ENCODE measurements around the gene C2.

Gene C2

DNA sequence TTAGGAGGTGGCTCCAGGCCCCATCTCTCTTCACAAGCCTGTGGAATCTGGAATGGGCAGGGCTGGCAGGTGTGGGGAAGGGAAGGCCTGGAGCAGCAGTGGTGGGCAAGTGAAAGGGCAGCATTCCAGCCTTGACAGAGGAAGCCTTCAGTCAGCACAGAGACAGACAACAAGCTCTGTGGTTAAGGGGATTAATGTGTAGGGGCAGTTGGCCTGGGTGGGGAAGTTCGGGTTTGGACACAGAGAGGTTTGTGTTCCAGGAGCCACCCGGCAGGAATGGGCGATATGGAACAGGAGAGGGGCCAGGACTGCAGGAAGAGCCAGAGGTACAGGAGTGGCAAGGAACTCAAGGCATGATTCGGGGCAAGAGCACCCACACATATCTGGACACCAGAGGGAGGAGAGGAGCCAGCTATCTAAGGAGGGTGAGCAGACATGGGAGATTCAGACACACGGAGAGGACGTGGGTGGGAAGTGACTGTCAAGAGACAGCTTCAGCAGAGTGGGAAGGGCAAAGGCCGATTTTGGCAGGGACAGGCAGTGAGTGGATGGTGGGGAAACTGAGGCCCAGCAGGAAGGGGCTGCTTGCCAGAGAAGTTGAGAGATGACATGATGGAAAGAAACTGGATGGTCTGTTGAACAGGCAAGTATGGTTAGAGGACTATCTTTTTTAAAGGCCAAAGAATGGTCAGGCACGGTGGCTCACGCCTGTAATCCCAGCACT, 46.2 kb upstream of the C2 start:
- DNase-seq (ENCODE audit: low read depth) = no peak
- TF ChIP-seq, protein P1, sequence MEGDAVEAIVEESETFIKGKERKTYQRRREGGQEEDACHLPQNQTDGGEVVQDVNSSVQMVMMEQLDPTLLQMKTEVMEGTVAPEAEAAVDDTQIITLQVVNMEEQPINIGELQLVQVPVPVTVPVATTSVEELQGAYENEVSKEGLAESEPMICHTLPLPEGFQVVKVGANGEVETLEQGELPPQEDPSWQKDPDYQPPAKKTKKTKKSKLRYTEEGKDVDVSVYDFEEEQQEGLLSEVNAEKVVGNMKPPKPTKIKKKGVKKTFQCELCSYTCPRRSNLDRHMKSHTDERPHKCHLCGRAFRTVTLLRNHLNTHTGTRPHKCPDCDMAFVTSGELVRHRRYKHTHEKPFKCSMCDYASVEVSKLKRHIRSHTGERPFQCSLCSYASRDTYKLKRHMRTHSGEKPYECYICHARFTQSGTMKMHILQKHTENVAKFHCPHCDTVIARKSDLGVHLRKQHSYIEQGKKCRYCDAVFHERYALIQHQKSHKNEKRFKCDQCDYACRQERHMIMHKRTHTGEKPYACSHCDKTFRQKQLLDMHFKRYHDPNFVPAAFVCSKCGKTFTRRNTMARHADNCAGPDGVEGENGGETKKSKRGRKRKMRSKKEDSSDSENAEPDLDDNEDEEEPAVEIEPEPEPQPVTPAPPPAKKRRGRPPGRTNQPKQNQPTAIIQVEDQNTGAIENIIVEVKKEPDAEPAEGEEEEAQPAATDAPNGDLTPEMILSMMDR (IDR thresholded peaks at IDR 0.05; ENCODE audit: insufficient read depth, low read depth, low read length, missing control alignments) = no peak

DNA sequence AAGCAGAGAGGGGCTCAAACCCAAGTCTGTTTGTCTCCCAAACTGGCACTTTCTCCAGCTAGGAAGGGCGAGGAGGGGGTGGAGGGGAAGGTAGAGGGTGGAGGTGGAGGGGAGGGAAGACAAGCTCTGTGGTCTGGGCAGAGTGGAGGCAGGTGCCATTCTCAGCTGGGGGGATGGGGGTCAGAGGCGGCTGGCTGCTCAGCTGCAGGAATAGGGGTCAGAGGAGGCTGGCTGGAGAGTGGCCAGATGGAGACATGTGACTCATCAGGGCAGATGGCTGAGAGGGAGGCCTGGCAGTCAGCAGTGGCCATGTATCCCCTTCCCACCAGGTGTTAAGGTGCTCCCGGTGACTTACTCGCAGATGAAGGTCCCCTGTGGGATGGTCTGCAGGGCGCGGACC, 45.2 kb upstream of the C2 start:
- H3K4me3 ChIP-seq (ENCODE audit: low read length) = no peak overlapping the region
- TF ChIP-seq, protein P1 (IDR thresholded peaks at IDR 0.05; ENCODE audit: insufficient read depth, low read depth, low read length, missing control alignments) = no peak
- no peak for DNase-seq (ENCODE audit: low read depth)

More for the DNA sequence above, 46.2 kb upstream of the C2 start:
- no peak overlapping the region for H3K4me3 ChIP-seq (ENCODE audit: low read length)

- no peak overlapping the region for H3K4me3 ChIP-seq (ENCODE audit: low read length)
- TF ChIP-seq, protein P1 (IDR thresholded peaks at IDR 0.05; ENCODE audit: insufficient read depth, low read depth, low read length, missing control alignments) = no peak
- DNase-seq (ENCODE audit: low read depth) = no peak
These were observed 43.8 kb upstream of the C2 start for GRCh38 chr6:31883676-31884075.

DNA sequence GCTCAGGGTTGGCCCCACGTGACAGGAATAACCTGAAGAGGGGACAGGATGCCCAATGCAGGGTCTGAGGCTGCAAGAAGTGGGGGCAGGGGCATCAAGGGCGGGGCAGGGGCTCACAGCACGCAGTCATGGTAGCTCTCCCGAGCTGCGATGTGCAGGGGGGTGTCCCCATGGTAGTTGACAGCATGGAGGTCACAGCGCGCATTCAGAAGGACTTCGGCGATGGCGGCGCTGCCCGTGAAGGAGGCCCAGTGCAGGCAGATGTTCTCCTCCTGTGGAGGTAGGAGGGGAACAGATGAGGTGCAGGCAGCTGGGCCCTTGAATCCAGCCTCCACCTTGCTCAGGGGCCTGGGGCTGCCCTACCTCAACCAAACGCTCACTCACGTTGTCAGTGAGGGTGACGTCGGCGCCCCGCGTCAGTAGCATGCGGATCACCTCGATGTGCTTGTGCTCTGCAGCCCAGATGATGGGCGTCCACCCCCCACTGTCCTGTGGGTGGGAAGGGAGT, 42.9 kb upstream of the C2 start:
- no peak overlapping the region for H3K4me3 ChIP-seq (ENCODE audit: low read length)
- no peak for DNase-seq (ENCODE audit: low read depth)
- TF ChIP-seq, protein P1 (IDR thresholded peaks at IDR 0.05; ENCODE audit: insufficient read depth, low read depth, low read length, missing control alignments) = no peak

GRCh38 chr6:31886541-31886991, 41.0 kb upstream of the C2 start:
- TF ChIP-seq, protein P1 (IDR thresholded peaks at IDR 0.05; ENCODE audit: insufficient read depth, low read depth, low read length, missing control alignments) = no peak
- H3K4me3 ChIP-seq (ENCODE audit: low read length) = no peak overlapping the region
- no peak for DNase-seq (ENCODE audit: low read depth)

DNA sequence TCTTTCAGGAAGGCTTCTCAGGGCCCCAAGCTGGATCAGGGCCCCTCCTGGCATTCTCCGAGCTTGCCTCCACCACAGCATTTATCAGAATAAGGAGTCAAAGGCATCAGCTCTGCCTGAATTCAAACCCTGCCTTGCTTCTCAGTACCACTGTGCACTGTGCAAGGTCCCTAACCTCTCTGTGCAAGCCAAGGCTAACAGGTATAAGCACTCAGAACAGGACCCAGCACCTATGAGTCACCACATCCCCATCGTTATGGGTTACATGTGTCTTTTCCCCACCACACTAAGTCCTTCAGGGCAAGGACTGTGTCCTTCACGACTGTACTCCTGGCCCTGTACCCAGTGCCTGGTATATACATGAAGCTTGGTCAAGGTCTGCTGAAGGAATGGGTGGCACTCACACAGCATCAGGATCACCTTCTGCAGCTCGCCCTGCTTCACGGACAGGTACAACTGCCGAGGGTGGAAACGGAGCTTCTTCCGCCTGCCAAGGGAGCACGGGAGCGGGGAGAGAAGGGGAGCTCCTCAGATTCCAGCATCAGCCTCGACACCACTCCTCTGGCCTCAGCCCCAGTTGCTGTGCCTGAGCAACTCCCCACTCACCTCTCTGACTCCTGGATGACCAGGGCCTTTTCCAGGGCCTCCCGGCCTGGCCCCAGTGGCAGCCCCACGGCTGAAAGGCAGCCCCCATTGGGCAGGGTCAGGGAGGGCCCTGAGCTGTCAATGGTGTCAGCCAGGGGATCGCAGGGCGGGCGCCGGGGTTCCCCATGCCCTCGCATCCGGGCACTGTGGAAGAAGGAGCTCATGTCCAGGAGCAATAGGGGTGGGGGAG, 40.1 kb upstream of the C2 start:
- TF ChIP-seq, protein P1 (IDR thresholded peaks at IDR 0.05; ENCODE audit: insufficient read depth, low read depth, low read length, missing control alignments) = no peak
- no peak for DNase-seq (ENCODE audit: low read depth)
- no peak overlapping the region for H3K4me3 ChIP-seq (ENCODE audit: low read length)
